VCaP (cell line): ENCODE data around the gene KIF22.
"Not testable (repeated sequence)": the region's sequence is repeated elsewhere in the genome, so short reads cannot be mapped to it uniquely, and the experiment has no call there.

Source experiments
- H3K27ac ChIP-seq: fragments of 450-650 bp; 2 replicates; pipeline ENCODE4 v1.5.1; 2017
- CTCF ChIP-seq: fragments of 450-650 bp; conservative IDR thresholded peaks from 2 replicates; pipeline ENCODE4 v1.5.1; 2017; ENCODE audit warnings: mild to moderate bottlenecking, moderate library complexity

The KIF22 gene

DNA sequence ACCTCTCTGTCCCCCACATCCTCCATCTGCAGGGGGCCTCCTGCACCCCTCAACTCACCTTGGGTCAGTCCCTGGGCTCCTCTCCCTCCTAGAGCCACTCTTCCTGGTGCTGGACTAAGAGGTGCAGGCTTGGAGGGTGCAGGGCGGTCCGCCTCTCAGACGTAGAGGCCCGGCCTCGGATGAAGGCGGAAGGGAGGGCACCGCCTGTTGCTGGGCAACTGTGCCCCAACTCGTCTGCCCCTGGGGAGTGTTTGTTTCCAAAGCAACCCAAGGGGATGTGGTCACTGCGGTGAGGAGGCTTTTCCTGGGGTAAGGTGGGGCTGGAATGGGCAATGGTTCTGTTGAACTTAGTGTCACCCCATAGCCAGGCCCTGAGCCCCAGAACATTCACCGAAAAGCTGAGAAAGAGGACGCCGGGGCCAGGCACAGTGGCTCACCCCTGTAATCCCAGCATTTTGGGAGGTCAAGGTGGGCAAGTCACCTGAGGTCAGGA is 44.7 kb upstream of the KIF22 start, which contains the start of gene C16orf54:
C16orf54 (minus strand) TSS at position 138 of the 493 bp plus-strand sequence. CDS start 1,039 bp downstream, outside the sequence.
- peak within 1 kb of the TSS; percentile 98 for H3K27ac ChIP-seq
- TF ChIP-seq CTCF = no peak

GRCh38 chr16:29746518-29746917 is 44.0 kb upstream of the KIF22 start:
- not testable (repeated sequence) for H3K27ac ChIP-seq

- H3K27ac ChIP-seq = no peak overlapping the region
- TF ChIP-seq CTCF = no peak
These were observed 42.4 kb upstream of the KIF22 start for GRCh38 chr16:29747947-29748759.

DNA sequence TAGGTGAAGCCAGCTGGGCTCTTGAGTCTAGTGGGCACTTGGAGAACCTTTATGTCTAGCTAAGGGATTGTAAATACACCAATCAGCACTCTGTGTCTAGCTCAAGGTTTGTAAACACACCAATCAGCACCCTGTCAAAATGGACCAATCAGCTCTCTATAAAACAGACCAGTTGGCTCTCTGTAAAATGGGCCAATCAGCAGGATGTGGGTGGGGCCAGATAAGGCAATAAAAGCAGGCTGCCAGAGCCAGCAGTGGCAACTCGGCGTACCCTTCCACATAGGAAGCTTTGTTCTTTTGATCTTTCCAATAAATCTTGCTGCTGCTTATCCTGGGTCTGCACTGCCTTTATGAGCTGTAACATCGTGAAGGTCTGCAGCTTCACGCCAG is 41.8 kb upstream of the KIF22 start:
- not testable (repeated sequence) for H3K27ac ChIP-seq

GRCh38 chr16:29753516-29753915 is 37.0 kb upstream of the KIF22 start:
- no peak for TF ChIP-seq CTCF
- no peak overlapping the region for H3K27ac ChIP-seq

- H3K27ac ChIP-seq = no peak overlapping the region
- no peak for TF ChIP-seq CTCF
These were observed 33.9 kb upstream of the KIF22 start for GRCh38 chr16:29756654-29757053.

- H3K27ac ChIP-seq = not testable (repeated sequence)
These were observed 33.5 kb upstream of the KIF22 start for GRCh38 chr16:29757086-29757485.

DNA sequence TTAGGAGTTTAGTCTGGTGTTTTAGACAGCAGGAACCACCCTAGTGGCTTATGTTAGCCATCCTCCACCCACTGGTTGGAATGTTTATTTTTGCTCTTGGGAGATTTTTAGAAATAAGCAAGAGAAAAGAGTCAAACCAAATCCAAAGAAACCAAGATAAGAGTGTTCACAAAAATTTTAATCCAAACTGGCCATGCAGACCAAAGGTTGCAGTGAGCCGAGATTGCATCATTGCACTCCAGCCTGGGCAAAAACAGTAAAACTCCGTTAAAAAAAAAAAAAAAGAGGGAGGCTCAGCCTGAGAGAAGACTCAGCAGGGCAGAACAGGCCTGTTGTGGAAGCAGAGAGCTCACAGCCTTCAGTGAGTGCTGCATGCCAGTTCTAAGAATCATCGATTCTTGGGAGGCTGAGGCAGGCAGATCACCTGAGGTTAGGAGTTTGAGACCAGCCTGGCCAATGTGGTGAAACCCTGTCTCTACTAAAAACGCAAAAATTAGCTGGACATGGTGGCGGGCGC is 32.5 kb upstream of the KIF22 start:
- TF ChIP-seq CTCF = no peak

GRCh38 chr16:29760567-29761279 is 29.8 kb upstream of the KIF22 start:
- TF ChIP-seq CTCF = no peak

More for the DNA sequence above, 32.5 kb upstream of the KIF22 start:
- H3K27ac ChIP-seq = no peak overlapping the region

GRCh38 chr16:29761280-29761651 is 29.3 kb upstream of the KIF22 start:
- not testable (repeated sequence) for H3K27ac ChIP-seq

More at GRCh38 chr16:29760567-29761279, 29.8 kb upstream of the KIF22 start:
- no peak overlapping the region for H3K27ac ChIP-seq
